GM19372 (cell line): ENCODE results near the gene SPATA2L.
"Not testable (repeated sequence)": the region's sequence is repeated elsewhere in the genome, so short reads cannot be mapped to it uniquely, and the experiment has no call there.

Source experiments
- ATAC-seq: cut with Tn5 transposase; IDR thresholded peaks from one replicate; pipeline ENCODE4 v1.9.1; 2021; ENCODE audit warnings: mild to moderate bottlenecking, low read depth, moderate library complexity; ENCODE audit not compliant: unreplicated experiment

Gene SPATA2L

GRCh38 chr16:89709716-89710432 is 8.4 kb upstream of the SPATA2L start:
- no peak for ATAC-seq

GRCh38 chr16:89709166-89709565 is 7.7 kb upstream of the SPATA2L start:
- no peak for ATAC-seq

- ATAC-seq, result no peak
Observed at GRCh38 chr16:89708481-89708931, 7.0 kb upstream of the SPATA2L start.

GRCh38 chr16:89707695-89708094 is 6.2 kb upstream of the SPATA2L start:
- ATAC-seq, result no peak

- ATAC-seq, result no peak
Observed at GRCh38 chr16:89706518-89707260, 5.2 kb upstream of the SPATA2L start.

- no peak for ATAC-seq
Observed at GRCh38 chr16:89705006-89705405, 3.5 kb upstream of the SPATA2L start.

- no peak for ATAC-seq
Observed at GRCh38 chr16:89704281-89704680, 2.8 kb upstream of the SPATA2L start.

- ATAC-seq, result no peak
Observed at GRCh38 chr16:89700649-89701424, 668 bp downstream of the SPATA2L start.

GRCh38 chr16:89700100-89700648 is 1.3 kb downstream of the SPATA2L start:
- peak; percentile 41 for ATAC-seq

- ATAC-seq, result not testable (repeated sequence)
Observed at GRCh38 chr16:89699629-89700099, 1.8 kb downstream of the SPATA2L start.

- not testable (repeated sequence) for ATAC-seq
Observed at GRCh38 chr16:89698717-89699116, 2.8 kb downstream of the SPATA2L start.

GRCh38 chr16:89697616-89698331 is 3.7 kb downstream of the SPATA2L start:
- no peak for ATAC-seq

- ATAC-seq, result no peak
Observed at GRCh38 chr16:89697161-89697615, 4.3 kb downstream of the SPATA2L start.

GRCh38 chr16:89696670-89697128 is 4.8 kb downstream of the SPATA2L start:
- no peak for ATAC-seq

- no peak for ATAC-seq
Observed at GRCh38 chr16:89695875-89696669, 5.4 kb downstream of the SPATA2L start.

GRCh38 chr16:89695086-89695874 is 6.2 kb downstream of the SPATA2L start:
- no peak for ATAC-seq

- not testable (repeated sequence) for ATAC-seq
Observed at GRCh38 chr16:89694784-89695085, 6.8 kb downstream of the SPATA2L start.
